Measurements from ENCODE around the gene RASAL2.
"Not testable (repeated sequence)": the region's sequence is repeated elsewhere in the genome, so short reads cannot be mapped to it uniquely, and the experiment has no call there.

- TF ChIP-seq CTCF, POLR2A (IDR thresholded peaks at IDR 0.05): not testable (repeated sequence)
Observed at GRCh38 chr1:178503316-178503715, 409.4 kb downstream of the RASAL2 start.
